Colonic mucosa (tissue), 4 donors: ENCODE results near the gene JAKMIP2. TPM values are rescaled to one million over a fixed set of nuclear protein-coding genes. Genes with fewer than 3 reads are reported as not detected.

Experiments used
- DNase-seq: peaks from one replicate; pipeline ENCODE4 v3.0.0-alpha.2; 2020
- H3K27ac ChIP-seq: fragments of 200-600 bp; one replicate; pipeline ENCODE4 v1.8.0; 2021
- H3K27me3 ChIP-seq: fragments of 200-600 bp; one replicate; pipeline ENCODE4 v1.8.0; 2021
- H3K36me3 ChIP-seq: fragments of 200-600 bp; one replicate; pipeline ENCODE4 v1.8.0; 2021
- H3K4me1 ChIP-seq: fragments of 200-600 bp; one replicate; pipeline ENCODE4 v1.8.0; 2021; ENCODE audit warnings: mild to moderate bottlenecking
- H3K4me3 ChIP-seq: fragments of 200-600 bp; one replicate; pipeline ENCODE4 v1.8.0; 2021
- H3K9ac ChIP-seq, 2 donors: one replicate each; pipeline ENCODE4 v1.7.0; 2013; ENCODE audit warnings: control low read depth in 2 of 2, low read depth in 2 of 2, low read length in 2 of 2
- H3K9me3 ChIP-seq: fragments of 200-600 bp; one replicate; pipeline ENCODE4 v1.8.0; 2021
- intact Hi-C: fragments of 100-400 bp; cut with DNase I; formaldehyde crosslinking; loops from one replicate; pipeline ENCODE4 v1.14.1; 2022
- total RNA-seq, 2 donors: library from RNA; stranded (reverse); fragmentation: NEBNext Ultra II Directional in 1 of 2; extraction: Animal tissue kit (Norgen Biotek cat#: 25700) in 1 of 2; gene quantifications; one replicate each; pipeline ENCODE4 v1.2.1, GENCODE V29; 2021
- TF ChIP-seq, protein P1 (sequence below): fragments of 200-600 bp; IDR thresholded peaks from one replicate; pipeline ENCODE4 v1.8.0; 2022; ENCODE audit warnings: antibody characterized with exemption, mild to moderate bottlenecking
- donor health status: healthy.
- donor health status: DM: no; HTN: no; CAD: no.
- donor health status: DM: no; HTN: no; CAD: no.

The JAKMIP2 gene
- total RNA-seq, 2 donors from 2014 or later: 0.17 to 1.3 TPM

DNA sequence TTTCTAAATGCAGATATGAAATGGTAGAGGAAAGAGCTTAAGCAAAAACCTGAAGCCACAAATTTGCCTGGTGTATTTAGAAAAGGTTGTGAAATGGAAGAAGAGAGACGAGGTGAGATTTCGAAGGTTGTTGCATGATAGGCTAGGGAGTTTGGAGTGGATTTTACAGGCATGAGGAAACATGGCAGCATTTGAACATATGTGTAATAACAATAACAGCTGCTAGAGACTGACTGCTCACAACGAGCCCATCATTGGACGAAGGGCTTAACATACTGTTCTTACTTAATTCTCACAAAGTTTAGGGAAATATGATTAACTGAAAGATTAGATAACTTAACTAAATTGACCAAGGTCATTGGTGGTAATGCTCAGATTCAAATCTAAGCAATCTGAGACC is 108.1 kb downstream of the JAKMIP2 start:
- H3K4me3 ChIP-seq: no peak overlapping the region
- no peaks in the 10 kb centered on the region for H3K4me1 ChIP-seq
- H3K27me3 ChIP-seq: no peaks in the 10 kb centered on the region
- DNase-seq: no peak
- intact Hi-C loops: no loop called here
- no peaks in the 10 kb centered on the region for H3K9me3 ChIP-seq
- H3K27ac ChIP-seq: no peak overlapping the region
- H3K36me3 ChIP-seq: no peaks in the 10 kb centered on the region
- TF ChIP-seq, protein P1, sequence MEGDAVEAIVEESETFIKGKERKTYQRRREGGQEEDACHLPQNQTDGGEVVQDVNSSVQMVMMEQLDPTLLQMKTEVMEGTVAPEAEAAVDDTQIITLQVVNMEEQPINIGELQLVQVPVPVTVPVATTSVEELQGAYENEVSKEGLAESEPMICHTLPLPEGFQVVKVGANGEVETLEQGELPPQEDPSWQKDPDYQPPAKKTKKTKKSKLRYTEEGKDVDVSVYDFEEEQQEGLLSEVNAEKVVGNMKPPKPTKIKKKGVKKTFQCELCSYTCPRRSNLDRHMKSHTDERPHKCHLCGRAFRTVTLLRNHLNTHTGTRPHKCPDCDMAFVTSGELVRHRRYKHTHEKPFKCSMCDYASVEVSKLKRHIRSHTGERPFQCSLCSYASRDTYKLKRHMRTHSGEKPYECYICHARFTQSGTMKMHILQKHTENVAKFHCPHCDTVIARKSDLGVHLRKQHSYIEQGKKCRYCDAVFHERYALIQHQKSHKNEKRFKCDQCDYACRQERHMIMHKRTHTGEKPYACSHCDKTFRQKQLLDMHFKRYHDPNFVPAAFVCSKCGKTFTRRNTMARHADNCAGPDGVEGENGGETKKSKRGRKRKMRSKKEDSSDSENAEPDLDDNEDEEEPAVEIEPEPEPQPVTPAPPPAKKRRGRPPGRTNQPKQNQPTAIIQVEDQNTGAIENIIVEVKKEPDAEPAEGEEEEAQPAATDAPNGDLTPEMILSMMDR: no peak
- H3K9ac ChIP-seq: no peak overlapping the region

DNA sequence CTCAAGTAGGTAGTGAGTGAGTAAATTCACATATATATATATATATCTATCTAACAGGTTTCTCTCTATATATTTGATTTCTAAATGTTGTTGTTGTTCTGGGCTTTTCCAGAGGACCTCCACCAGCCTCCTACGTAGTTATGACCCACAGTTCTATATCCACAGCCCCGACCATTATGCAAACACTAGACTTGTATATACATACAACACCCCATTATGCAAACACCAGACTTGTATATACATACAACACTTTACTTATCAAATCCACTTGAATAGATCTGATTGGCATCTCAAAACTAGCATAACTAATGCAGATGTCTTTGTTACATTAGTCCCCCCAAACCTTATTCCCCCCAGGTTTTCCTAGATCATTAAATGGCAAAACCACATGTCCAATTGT is 108.7 kb downstream of the JAKMIP2 start:
- H3K36me3 ChIP-seq: no peaks in the 10 kb centered on the region
- no peak overlapping the region for H3K27ac ChIP-seq
- H3K4me3 ChIP-seq: no peak overlapping the region
- H3K9me3 ChIP-seq: no peaks in the 10 kb centered on the region
- H3K27me3 ChIP-seq: no peaks in the 10 kb centered on the region
- TF ChIP-seq, protein P1: no peak
- no peak for DNase-seq
- H3K9ac ChIP-seq: no peak overlapping the region
- H3K4me1 ChIP-seq: no peaks in the 10 kb centered on the region
- intact Hi-C loops: no loop called here

DNA sequence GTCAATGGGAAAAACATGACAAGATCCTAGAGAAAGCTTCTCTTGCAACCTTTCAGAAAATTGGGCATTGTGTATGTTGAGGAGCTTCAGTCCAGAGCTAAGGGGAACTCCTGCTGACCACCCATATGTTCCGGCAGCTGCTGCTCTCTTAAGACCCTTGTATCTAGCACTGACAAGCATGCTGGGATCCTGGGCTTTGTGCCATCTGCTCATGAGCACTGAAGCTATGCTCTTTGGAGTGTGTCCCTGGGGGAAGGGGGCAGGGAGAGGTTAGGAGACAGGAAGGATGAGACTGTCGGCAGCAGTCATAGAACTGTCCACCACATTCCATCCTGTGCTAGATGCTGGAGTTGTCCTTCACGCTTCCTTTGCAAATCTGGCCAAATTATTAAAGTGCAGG is 109.3 kb downstream of the JAKMIP2 start:
- Histone ChIP-seq H3K4me3 (no peak overlapping the region), H3K27ac (no peak overlapping the region), H3K4me1 (no peaks in the 10 kb centered on the region), H3K27me3 (no peaks in the 10 kb centered on the region), H3K9me3 (no peaks in the 10 kb centered on the region), H3K36me3 (no peaks in the 10 kb centered on the region), H3K9ac (no peak overlapping the region)
- DNase-seq: no peak
- TF ChIP-seq, protein P1: no peak
- intact Hi-C loops: no loop called here

DNA sequence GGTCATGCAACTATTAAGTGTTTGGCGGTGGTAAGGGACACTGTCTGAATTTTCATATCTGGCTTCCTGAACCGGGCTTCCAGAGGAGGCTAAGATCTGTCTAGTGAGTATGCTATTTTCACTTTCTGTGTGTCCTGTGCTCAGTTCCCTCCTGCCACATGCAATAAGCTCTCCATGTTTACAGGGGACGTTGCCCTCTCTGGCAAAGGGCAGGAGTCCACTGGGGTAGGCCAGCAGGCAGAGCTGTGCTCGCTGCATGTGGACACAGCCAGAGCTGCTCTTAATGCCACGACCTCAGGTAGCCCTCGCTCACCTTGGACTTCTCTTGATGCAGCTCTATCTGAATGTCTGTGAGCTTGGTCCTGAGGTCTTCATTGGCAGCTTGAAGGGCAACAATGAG is 111.2 kb downstream of the JAKMIP2 start:
- TF ChIP-seq, protein P1: no peak
- Histone ChIP-seq H3K9me3 (no peaks in the 10 kb centered on the region), H3K9ac (no peak overlapping the region), H3K27ac (no peak overlapping the region), H3K27me3 (no peaks in the 10 kb centered on the region), H3K4me3 (no peak overlapping the region), H3K4me1 (no peaks in the 10 kb centered on the region), H3K36me3 (no peaks in the 10 kb centered on the region)
- intact Hi-C loops: no loop called here
- DNase-seq: no peak

DNA sequence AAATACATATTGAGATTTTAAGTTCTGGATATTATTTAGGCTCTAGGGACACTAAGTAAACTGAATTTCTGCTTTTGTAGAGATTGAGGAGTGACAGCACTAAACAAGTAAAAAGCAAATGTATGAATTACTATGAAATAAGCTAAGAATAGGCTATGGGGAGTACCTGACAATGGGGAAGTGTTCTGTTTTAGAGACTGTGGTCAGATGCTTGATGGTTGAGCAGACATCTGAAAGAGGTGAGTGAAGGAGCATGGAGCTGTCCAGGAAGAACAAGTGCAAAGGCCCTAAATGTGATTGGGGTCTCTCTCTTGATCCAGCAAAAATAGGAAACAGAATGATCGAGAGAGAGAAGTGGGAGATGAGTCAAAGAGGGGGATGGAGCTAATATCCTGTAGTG is 111.7 kb downstream of the JAKMIP2 start:
- Histone ChIP-seq H3K27me3 (no peaks in the 10 kb centered on the region), H3K27ac (no peak overlapping the region), H3K4me1 (no peaks in the 10 kb centered on the region), H3K4me3 (no peak overlapping the region), H3K9ac (no peak overlapping the region), H3K36me3 (no peaks in the 10 kb centered on the region), H3K9me3 (no peaks in the 10 kb centered on the region)
- TF ChIP-seq, protein P1: no peak
- intact Hi-C loops: no loop called here
- no peak for DNase-seq
